Measurements from ENCODE around the gene NFYC. TPM values are rescaled to one million over a fixed set of nuclear protein-coding genes. Genes with fewer than 3 reads are reported as not detected.

Gene NFYC
- total and polyA plus RNA-seq, 7 donors, result 38.0 to 53.5 (median 41.8) TPM

DNA sequence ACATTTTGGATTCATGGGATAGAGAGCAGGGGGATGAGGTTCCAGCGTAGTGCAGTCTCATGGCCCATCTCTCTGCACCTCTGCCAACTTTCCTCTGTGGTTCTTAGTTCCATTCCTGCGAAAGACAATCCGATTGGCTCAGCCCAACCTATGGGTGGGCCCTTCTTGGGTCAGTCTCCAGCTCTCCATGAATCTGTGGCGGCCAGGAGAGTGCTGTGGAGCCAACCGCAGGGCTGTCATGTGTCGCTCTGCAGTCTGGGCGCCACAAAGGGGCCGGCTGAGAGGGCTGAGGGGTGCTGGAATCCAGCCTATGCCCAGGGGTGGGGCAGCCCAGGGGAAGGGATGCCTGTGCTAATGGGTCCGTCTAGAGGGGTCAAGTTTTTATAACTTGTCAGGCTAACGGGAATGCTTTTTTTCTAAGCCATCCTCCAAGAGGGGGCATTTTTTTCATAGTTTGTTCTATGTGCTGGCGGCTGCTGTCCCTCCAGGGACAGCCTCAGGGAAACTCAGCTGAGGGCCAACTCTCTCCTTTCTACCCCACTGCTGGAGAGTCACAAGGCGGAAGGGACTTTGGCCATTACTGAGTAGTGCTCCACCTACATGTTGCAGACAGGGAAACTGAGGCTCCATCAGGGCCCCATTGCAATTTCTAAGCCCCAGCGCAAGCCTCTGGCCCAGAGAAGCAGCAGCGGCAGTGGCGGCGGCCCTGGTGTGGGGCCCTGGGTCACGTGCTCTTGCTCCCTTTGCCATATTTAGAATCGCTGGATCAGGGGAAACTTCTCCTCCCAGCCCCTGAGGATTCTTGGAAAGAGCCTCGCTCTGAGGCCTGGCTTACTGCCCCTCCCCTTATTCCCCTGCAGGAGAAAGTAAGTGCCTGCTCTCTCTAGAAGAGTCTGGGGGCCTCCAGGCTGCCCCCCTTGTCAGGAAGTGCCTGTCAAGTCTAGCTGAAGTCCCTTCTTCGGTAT, 115.5 kb downstream of the NFYC start:
- WGBS, 2 donors, result 81 to 85% methylated on average over 20 of the region's 20 CpGs
- Histone ChIP-seq H3K36me3 (no peaks in the 10 kb centered on the region), H3K4me1 (peaks cover 0 to 53% (median 38%) of the 10 kb centered on the region in 4 donors), H3K27me3 (no peaks in the 10 kb centered on the region), H3K27ac (peak overlapping the region; percentile 72 to 91 (median 76)), H3K9me3 (no peaks in the 10 kb centered on the region), H3K4me3 (no peak overlapping the region)
- peak; percentile 84 for DNase-seq
- intact Hi-C loops (cut with DNase I), result no loop called here
- no peak for TF ChIP-seq POLR2AphosphoS5 (IDR thresholded peaks at IDR 0.05)
- TF ChIP-seq, protein P1, sequence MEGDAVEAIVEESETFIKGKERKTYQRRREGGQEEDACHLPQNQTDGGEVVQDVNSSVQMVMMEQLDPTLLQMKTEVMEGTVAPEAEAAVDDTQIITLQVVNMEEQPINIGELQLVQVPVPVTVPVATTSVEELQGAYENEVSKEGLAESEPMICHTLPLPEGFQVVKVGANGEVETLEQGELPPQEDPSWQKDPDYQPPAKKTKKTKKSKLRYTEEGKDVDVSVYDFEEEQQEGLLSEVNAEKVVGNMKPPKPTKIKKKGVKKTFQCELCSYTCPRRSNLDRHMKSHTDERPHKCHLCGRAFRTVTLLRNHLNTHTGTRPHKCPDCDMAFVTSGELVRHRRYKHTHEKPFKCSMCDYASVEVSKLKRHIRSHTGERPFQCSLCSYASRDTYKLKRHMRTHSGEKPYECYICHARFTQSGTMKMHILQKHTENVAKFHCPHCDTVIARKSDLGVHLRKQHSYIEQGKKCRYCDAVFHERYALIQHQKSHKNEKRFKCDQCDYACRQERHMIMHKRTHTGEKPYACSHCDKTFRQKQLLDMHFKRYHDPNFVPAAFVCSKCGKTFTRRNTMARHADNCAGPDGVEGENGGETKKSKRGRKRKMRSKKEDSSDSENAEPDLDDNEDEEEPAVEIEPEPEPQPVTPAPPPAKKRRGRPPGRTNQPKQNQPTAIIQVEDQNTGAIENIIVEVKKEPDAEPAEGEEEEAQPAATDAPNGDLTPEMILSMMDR (IDR thresholded peaks at IDR 0.05), result no peak
- TF ChIP-seq POLR2A (IDR thresholded peaks at IDR 0.05), result no peak
- TF ChIP-seq EP300 (IDR thresholded peaks at IDR 0.05), result no peak

DNA sequence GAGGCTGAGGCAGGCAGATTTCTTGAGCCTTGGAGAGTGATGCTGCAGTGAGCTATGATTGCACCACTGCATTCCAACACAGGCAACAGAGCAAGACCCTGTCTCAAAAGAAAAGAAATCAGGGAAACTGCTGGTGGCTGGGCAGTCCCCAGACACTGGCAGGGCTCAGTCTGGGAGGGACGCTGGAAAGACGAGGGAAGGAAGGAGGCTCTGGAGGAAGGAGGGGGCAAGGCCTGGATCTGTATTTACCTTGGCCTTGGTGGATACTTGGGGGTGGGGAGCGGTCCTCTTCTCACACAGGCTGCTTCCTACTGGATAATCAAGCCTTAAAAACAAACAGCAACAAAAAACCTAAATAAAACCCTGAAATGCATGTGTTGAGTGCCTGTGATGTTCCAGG, 116.5 kb downstream of the NFYC start:
- intact Hi-C loops (cut with DNase I), result no loop called here
- H3K27me3 ChIP-seq, result no peaks in the 10 kb centered on the region
- no peak for DNase-seq
- H3K9me3 ChIP-seq, result no peaks in the 10 kb centered on the region
- H3K27ac ChIP-seq, result peak overlapping the region in 3 of 4 donors; percentile 72 to 91 (median 76)
- no peaks in the 10 kb centered on the region for H3K36me3 ChIP-seq
- peaks cover 0 to 44% (median 31%) of the 10 kb centered on the region in 4 donors for H3K4me1 ChIP-seq
- TF ChIP-seq, protein P1 (IDR thresholded peaks at IDR 0.05), result no peak
- TF ChIP-seq EP300 (IDR thresholded peaks at IDR 0.05) (no peak), POLR2A (IDR thresholded peaks at IDR 0.05) (no peak), POLR2AphosphoS5 (IDR thresholded peaks at IDR 0.05) (no peak)
- WGBS, 2 donors, result 64 to 73% methylated on average over 3 of the region's 3 CpGs
- H3K4me3 ChIP-seq, result no peak overlapping the region

DNA sequence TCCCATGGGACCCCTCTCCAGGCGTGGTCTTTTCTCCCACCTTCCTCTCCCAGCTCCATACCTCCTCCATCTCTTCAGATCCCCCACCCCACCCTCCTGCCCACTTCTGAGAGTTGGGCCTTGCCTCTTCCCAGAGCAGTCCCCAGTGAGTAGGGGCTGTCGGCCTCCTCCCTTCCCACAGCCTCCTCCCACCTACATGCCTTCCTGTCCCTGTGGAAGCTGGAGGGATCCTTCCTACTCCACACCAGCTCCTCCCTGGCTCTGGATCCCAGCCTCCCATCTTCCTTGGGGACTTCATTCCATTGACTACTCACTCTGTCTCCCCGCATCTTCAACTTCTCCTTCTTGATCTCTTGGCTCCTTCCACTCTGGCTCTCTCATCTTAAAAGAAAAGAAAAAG, 116.9 kb downstream of the NFYC start:
- TF ChIP-seq EP300 (IDR thresholded peaks at IDR 0.05), result no peak
- no peak for TF ChIP-seq POLR2AphosphoS5 (IDR thresholded peaks at IDR 0.05)
- TF ChIP-seq, protein P1 (IDR thresholded peaks at IDR 0.05), result no peak
- TF ChIP-seq POLR2A (IDR thresholded peaks at IDR 0.05), result no peak
- intact Hi-C loops (cut with DNase I), result no loop called here
- H3K36me3 ChIP-seq, result no peaks in the 10 kb centered on the region
- H3K4me3 ChIP-seq, result no peak overlapping the region
- H3K27me3 ChIP-seq, result no peaks in the 10 kb centered on the region
- DNase-seq, result no peak
- no peaks in the 10 kb centered on the region for H3K9me3 ChIP-seq
- H3K27ac ChIP-seq, result peak overlapping the region in 3 of 4 donors; percentile 8 to 91 (median 76)
- WGBS, 2 donors, result 85 to 88% methylated on average over 3 of the region's 3 CpGs
- H3K4me1 ChIP-seq, result peaks cover 0 to 40% (median 29%) of the 10 kb centered on the region in 4 donors

DNA sequence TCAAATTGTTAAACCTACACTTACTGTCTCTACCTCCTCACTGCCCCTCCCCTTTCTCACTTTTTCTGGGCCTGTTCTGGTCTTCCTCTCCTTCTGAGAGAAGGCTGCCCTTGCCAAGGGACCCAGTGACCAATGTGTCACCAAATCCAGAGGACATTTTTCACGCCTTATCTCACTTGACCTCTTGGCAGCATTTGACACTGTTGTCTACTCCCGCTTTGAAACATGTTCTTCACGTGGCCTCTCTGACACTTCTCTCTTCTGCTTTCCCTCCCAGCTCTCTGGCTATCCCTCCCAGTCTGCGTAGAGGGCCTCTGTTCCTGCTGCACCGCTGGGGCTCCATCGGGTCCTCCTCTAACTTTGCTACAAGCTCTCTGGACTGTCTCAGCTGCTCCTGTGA, 117.4 kb downstream of the NFYC start:
- TF ChIP-seq, protein P1 (IDR thresholded peaks at IDR 0.05), result no peak
- TF ChIP-seq POLR2AphosphoS5 (IDR thresholded peaks at IDR 0.05) (no peak), EP300 (IDR thresholded peaks at IDR 0.05) (no peak), POLR2A (IDR thresholded peaks at IDR 0.05) (no peak)
- no peak overlapping the region for H3K4me3 ChIP-seq
- H3K9me3 ChIP-seq, result no peaks in the 10 kb centered on the region
- peaks cover 0 to 40% (median 28%) of the 10 kb centered on the region in 4 donors for H3K4me1 ChIP-seq
- H3K27me3 ChIP-seq, result no peaks in the 10 kb centered on the region
- H3K27ac ChIP-seq, result peak overlapping the region in 3 of 4 donors; percentile 8 to 91 (median 76)
- intact Hi-C loops (cut with DNase I), result no loop called here
- WGBS, 2 donors, result 80 to 86% methylated on average over 6 of the region's 6 CpGs
- H3K36me3 ChIP-seq, result no peaks in the 10 kb centered on the region
- no peak for DNase-seq

All from sigmoid colon (tissue), 7 donors.